ENCODE measurements around the gene THSD7A.

The THSD7A gene

DNA sequence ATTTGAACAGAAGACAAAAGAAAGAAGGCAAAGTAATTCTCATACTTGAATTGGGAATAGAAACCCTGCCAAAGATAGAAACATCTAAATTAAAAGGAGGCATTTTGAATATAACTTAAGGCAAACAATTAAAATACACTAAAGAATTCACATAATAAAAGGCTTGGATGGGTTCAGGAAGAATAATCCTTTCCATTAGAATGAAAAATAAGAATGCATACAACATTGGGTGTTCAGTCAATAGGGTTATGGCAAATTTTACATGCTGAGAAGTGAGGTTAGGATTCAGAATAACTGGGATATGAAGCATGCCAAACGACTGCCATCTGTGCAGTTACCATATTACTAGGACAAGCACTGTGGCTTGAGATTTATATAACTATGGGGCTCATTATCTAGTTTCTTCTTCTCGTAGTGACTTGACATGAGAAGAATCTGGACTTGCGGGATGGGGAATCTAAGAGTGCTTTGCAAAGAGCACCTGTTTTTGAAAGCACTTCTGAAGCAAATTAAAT, 326.5 kb downstream of the THSD7A start:
- DNase-seq: no peak

DNA sequence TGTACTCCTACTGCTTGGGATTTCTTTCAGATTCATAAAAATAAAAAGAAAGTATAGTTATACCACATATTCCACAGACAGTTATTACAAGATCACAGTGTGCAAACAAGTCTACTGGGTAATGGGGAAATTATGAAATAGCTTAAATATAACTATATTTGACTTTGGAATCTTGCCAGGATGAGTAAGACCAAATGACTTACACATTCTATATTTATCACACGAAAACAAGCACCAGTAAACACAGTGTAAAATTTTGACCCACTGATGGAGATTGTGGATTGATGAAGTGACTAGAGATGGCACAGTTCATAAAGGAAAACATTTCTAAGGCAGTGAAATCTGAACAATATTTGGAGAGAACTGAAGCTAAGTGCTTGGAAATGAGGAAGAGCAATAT, 339.7 kb downstream of the THSD7A start:
- DNase-seq: no peak

DNA sequence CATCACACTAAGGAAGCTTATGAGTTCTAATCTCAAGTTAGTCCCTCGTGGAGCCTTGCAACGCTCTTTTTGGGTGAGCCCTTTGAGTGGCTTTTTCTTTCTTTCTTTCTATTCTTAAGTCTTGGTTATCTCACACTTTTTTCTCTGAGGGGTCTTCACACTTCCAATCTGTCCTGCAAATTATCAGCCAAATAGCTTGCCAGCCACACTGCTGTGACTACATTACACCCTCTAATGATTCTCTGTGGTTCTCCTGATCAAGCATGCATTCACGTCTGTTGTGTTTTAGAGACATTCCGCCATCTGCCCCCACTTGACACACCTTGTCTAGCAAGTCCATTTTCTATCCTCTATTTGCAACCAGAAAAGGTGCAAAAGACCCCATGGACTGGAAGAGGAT, 340.2 kb downstream of the THSD7A start:
- DNase-seq: no peak

DNA sequence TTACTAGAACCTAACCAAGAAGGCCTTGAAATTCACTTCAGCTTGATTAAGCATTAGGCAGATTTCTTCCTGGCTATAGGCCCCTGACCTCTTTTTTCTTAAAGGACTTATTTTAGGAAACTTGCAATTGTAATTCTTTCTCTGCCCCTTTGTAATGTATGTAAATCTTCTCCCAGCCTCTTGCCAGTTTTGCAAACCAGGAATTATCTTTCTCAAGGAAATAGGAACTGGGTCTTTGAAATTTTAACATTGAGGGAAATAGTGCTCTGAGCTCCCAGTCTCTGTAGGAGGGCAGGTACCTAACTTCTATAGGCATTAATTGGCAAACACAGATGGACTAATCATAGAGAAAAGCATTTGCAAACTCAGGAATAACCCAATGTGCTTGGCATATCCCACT, 342.7 kb downstream of the THSD7A start:
- DNase-seq: no peak

DNA sequence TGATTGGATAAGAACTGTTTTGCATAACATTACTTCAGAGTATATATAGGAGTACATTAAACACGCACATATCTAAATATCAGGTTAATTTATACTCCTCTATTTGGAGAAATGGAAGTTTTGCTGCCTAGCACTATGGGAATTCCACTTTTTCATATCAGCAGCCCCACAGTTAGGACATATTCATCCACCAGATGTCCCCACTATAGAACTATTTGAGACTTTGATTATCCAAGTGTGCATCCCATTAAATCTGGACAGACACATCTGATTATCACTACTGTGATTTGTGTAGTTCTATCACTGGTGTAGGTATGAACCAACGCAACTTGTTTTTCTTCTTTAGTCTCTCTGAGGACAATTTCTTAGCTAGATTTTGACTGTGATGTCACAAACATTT, 345.7 kb downstream of the THSD7A start:
- DNase-seq: no peak

DNA sequence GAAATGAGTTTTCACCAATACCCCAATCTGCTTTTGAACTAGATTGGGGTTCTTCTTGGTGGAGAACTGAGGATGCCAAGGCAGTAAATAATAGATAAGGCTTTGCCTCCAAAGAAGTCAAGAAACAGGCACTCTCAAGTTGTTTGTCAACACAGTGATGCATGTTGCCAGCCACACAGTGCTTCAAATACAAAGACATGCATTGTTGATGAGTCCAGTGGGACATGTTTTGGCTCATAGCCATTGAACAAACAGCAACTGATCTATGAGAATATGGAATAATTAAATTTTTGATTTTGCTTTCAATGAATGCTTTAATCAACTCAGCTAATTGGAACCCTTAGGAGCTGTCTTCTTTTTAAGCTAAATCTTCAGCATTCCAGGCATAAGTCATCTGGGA, 346.4 kb downstream of the THSD7A start:
- no peak for DNase-seq

DNA sequence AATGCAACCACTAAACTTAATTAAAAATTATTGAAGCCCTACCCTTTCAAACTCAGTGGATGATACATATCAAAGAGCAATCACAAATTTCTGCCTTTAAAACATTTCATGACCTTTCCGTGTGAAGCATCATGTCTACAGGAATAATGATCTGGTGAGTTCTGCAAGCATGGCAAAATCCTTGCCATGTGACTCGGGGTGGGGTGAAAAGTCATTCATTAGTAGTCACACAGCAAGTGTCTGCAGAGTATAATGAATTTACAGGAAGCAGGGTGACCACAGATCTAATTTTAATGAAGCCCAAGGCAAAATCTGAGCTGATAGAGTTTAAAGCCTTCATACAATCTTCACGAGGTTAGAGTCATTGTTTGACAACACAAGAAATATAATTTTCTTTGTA, 351.9 kb downstream of the THSD7A start:
- DNase-seq: no peak

DNA sequence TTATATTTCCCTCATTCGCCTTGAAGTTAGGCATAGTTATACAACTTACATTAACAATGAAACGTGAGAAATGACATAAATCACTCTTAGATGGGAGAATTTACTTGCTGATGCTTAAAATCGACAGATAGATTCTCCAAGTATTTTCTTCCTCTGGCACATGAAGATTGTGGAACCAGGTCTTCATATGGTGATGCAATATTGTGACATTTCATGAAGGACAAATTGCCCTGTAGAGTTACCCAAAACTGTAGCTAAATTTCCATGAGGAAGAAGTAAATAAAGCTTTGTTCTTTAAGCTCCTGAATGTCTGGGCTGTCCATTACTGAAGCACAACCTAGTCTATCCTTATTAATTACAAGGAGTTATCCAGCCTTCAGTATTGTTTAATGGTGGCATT, 353.1 kb downstream of the THSD7A start:
- no peak for DNase-seq

DNA sequence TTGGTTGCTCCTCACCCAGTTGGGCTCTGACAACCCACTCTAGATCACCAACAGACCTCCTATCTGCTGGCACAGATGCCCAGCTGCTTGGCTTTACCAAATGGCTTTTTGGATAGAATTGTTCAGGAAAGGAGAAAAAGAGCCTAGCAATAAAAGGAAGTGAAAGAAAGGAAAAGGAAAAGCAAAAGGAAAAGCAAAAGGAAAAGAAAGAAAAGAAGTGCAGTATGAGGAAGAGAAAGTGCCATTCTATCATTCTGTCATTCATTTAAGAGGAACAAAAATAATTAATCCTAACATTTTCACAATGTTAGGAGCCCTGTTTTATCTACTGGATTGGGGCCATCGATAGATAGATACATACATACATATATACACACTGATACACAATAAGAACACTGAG, 353.6 kb downstream of the THSD7A start:
- no peak for DNase-seq

DNA sequence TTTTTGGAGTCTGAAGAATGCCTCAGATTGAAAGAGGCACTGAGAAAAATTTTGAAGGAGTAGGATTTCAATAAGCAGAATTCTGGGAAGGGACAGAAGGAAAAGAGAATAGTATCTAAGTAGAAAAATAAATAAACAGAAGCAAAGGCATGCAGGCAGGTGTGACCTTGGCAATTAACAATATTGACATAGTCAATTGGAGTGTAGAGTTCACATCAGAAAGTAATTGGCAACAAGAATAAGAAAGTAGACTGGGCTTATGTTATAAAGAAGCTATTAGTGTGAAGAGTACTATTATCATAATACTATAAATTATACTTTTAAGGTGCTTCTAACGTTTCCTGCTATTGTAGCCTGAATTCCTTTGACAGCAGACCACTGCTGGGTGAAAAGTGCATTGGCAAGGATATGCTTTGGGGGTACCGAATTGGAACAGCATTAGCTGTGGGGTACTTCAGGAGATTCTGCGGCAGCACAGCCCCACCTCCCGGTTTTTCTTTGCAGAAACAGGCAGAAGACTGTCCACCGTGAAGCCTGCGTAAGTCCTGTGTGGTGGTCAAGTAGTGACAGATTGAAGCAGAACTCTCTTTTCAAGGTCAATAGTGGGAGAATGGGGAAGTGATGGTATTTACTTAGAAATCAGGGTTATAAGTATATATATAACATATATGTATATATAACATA, 357.0 kb downstream of the THSD7A start:
- no peak for DNase-seq

DNA sequence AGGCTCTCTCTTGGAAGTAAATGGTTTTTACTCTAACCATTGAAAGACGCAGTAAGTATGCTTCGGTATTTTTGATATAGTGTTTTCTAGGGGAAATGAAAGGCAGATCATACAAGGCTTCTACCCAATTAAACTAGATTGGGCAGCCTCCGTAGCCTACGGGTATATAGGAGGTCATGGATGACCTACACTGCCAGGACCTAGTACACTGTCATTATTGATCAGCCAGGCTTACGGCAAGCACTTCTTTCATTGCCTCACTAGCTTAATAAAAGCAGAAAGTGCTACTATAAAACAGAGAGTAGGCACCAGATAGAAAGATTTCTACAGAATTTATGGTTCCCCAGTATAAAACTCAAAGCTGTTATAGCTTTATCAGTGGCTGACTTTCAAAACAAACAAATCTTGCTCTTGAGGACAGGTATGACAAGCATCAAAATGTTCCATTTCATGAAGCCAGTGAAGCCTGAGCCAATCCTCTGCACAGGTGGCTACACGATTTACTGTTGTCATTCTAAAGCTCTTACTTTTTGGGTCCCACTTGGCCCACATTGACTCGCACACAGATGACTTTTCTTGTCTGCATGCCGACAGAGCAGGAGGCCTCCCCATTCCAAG, 358.1 kb downstream of the THSD7A start:
- no peak for DNase-seq

DNA sequence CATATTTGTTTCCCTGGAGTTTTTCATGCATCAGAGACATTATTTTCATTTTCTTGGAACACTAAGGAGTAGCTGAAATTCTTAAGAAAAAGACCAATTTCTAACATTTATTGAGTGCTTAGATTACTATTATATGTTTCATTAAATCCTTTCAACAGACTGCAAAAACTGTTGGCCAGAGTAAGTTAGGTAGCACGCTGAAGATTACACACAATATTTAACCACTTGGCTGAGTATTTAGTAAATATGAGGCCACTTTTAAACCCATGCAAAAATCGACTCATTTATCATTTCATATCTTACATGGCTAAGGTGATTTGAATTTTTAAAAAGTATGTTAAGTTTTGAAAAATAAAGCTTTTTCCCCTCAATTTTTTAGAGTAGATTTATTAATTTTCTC, 358.8 kb downstream of the THSD7A start:
- no peak for DNase-seq

DNA sequence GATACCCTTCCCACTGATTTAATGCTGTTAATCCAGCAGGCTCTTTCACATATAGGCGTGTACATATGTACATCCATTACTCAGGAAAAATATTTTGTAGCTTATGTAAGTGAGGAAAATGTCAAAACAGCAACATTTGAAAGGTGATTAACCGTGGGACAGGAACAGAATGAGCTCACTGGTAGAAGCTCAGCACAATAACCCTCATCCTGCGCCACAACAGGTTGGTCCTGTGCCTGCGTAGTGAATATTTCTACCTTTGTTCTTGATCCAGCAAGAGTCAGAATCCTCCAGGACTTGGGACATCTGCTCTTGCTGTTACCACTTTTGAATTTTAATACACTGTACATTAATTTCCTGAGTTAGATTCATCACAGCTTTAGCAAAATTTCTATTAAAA, 359.4 kb downstream of the THSD7A start:
- DNase-seq: no peak

DNA sequence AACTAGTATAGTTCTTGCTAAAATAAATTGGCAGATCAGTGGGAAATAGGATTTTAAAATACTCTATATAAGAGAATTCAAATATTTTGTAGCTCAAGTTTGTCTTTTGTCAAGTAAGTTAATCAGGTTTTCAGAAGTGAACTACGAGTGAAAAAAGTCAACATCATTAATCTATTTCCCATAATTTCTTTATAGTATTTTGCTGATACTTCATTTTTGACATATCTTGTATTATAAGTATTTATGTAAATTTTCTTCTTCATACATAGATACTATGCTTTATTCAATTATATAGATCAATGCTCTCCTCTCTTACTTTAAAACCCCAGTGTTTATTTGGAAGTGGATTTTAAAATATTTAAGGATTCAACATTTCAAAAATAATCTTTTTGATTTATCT, 360.7 kb downstream of the THSD7A start:
- no peak for DNase-seq

DNA sequence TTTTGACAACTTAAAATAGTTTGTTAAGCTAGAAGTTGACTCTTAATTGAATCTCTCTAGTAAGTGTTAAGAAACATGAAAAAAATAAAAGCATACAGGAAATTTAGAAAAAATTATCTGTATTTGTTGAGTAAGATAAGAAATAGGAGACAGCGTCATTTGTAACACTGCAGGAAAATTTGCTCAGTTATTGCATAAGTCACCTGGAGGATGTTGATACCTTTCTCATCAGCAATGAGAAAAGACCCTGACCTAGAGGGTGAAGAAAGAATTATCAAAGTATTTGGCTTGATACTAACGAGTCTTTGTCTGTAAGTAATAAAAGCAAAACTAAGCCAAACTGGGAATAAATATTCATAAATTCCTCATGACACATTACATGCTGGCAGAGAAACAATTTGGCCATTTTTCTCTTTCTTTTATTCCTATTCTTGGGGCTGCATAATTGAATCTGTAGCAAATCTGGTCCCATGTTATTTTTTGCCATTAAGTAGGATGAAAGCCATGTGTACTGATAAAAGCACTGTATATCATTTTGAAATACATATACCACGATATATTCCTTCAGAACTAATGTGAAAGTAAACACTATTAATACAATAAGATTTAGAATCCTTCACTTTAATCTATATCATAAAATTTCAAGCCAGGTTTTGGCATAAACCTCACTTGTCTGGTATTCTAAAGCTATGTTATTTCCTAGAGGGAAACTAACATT, 362.8 kb downstream of the THSD7A start:
- DNase-seq: no peak

DNA sequence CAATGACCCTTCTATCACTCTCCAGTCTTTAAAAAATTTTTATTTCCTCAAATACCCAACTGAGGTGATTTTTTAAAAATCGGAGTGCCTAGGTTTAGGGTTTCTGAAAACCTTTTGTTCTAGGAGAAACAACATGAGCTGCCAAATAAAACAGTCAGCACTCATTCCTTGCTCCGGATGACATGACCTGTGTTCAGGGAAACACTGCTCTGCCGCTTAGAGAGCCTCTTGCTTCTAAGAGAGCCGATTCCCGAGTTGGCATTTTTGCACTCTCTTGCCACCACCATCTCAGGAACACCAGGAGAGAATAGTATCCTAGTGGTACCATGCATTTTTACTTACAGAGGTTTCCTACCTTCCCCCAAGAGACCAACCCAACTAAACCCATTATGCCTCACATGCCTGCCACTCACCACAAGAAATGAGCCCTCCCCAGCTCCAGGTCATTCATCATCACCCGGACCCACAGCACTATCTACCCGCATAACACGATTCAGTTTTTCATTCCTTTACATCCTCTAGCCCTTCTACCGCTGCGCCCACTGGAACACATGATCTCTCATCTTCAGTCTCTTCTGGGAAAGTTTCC, 365.4 kb downstream of the THSD7A start:
- DNase-seq: no peak

DNA sequence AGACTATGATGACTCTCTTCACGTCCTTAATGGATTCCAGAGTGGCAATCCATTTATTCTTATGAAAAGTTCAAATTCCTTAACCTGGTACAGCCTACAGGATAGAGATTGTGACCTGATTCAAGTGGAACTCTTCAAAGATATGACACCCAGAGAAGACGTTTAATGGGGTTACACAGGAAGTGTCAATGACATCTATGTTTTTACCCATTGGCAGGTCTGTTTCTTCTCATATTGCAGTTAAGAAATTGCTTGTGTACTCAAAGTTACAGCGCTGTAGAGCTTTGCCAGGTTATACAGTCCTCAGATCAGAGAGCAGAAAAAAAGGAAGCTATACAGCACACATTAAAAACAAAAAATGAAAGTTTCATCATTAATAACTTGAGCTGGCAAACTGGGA, 367.4 kb downstream of the THSD7A start:
- no peak for DNase-seq

DNA sequence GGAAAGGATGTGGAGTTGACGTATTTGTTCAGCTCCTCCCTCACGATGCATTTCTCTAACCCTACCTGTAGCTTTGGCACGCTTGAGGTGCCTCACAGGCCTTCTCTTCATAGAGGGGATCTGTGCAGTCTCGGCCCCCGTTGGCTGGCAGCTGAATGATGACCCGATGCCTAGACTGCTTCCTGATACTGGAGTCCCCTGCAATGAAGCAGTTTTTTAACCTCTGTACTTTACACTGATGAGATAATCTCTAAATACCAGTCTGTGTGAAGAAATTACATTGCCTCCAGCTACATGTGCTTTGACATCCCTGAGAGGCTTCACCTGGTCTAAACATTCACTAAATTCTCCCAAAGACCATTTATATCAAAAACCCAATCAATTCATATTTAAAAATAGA, 370.1 kb downstream of the THSD7A start:
- DNase-seq: no peak

DNA sequence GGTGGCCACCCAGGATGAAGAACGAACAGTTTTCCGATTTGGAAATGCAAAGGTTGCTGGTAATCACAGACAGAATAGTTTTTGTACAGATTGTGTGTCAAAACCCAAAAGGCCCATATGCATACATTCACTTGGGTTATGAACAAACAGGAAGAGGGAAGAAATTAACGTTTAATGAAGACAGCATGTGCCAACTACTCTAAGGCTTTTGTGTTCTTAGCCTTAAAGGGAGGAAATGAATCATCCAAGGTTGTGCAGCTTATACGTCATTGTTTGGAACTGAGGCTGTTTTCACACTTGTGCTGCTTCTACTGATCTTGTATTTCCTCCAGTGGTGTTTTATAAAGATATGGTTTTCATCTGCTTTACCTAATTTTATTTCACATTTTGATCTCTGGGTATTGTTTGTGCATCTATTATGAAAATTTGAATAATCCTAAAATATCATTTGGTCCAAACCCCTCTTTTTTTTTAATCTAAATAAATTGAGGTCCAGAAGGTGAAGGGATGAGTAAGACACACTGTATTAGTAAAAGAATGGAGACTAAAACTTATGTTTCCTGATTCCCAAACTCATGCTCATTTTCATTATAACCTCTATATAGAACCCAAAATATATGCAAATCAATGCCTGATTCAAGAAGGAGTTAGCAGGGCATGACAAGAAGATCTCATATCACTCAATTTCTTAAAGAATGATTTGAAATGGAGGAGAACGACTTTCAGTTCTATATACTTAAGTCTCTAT, 373.1 kb downstream of the THSD7A start:
- no peak for DNase-seq

DNA sequence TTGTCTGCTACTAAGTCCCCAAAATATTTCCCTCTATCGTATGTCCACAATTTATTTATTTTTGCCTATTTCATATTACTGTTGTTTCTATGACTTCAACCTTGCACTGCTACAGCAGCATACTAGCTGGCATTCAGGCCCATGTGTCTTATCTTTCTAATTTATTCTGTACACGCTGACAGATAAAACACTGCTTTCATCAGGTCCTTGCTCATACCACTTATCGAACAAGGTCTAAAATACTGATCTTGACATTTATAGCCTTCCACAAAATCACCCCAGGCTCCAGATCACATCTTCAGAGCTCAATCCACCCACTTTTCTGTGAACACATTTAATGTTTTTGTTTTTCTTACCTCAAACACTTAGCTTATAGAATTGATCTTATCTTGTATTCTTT, 374.6 kb downstream of the THSD7A start:
- DNase-seq: no peak

DNA sequence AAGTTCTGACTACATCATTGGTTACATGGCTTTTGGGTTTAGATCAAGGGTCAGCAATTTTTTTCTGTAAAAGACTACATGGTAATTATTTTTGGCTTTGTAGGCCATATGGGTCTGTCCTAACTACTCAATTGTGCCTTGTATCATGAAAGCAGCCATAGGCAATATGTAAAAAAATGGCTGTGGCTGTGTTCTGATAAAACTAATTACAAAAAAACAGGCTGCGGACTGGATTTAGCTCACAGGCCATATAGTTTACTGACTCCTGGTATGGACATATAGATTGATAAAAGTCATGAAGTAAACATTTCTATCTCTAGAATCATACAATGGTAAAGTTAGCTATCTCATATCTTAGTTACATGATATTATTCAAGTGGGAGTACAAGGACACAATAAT, 375.4 kb downstream of the THSD7A start:
- no peak for DNase-seq

DNA sequence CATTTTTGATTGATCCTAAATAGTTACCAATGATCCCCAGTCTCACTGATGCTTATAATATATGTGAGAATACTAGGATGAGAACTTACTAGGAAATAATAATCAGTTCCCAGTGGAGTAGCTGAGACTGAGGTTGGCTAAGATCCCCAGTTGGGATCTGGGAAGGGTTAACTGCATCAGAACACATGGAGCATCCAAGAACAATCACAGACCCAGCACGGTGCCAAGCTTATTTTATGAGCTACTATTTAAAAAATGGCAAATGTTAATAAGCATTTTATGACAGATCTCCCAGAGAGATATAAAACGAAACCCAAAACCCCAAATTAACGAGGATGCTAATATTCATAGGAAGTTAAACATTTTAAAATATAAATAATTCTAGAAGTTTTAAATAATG, 379.5 kb downstream of the THSD7A start:
- DNase-seq: no peak

DNA sequence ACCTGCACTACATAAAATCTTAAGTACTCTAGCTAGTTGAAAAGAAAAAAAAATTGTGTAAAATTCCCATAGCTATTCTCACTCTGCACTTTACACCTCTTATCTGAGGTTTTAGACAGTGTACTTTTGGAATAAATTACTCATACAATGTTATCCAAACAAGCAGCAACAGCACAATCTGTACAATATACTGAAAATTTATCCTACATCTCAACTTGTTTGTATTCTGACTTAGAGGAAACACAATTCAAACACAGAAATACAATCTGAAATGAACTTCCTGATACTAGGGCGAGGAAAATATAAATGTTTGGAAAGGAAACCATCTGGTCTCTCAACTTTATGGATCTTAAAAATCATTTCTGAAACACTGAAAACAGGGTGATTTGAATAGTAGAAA, 381.7 kb downstream of the THSD7A start:
- no peak for DNase-seq

Measured in right hindlimb (tissue), 1 donor.